HG03060 (cell line): Measurements from ENCODE around the gene KRTDAP.

ENCODE experiments used
- ATAC-seq: cut with Tn5 transposase; IDR thresholded peaks from one replicate; pipeline ENCODE4 v1.9.1; 2021; ENCODE audit warnings: low read depth, moderate number of reproducible peaks; ENCODE audit not compliant: unreplicated experiment

KRTDAP gene, protein sequence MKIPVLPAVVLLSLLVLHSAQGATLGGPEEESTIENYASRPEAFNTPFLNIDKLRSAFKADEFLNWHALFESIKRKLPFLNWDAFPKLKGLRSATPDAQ

DNA sequence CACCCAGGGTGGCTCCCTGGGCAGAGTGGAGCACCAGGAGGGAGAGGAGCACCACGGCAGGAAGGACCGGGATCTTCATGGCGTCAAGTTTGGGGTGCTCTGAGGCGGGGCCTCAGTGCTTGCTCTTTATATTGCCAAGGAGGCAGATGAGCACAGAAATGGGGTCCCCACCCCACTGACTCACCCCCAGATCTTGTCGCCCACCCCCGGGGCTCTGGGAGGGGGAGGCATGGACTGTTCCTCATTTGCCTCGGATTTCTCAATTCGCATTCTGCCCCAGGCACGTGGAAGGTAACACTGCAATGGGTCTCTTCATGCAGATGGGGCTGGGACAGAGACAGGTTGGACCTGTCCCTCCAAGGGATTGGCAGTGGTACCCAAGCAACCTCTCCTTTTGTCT, at the start of gene KRTDAP:
TSS of gene KRTDAP (minus strand) at position 101 of the 400 bp plus-strand sequence. CDS start at position 79, 22 bp downstream.
- ATAC-seq, result no peak

DNA sequence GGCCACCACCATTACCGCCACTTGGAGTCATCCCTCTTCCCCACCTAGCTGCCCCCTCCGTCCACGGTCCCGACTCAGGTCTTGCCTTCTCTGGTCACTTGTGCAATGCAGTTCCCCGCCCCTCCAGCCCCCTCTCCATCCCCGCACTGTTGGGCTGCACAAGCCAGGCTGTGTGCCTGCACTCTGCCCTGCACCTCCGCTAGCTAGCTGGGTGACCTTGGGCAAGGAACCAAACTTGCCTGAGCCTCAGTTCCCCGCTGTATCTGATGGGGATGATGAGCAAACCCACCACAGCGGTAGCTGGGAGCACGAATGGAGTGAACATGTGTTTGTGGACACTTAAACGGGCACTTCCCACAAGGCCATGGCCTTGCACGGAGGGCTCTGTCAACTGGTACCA, 49.6 kb upstream of the KRTDAP start:
- no peak for ATAC-seq

DNA sequence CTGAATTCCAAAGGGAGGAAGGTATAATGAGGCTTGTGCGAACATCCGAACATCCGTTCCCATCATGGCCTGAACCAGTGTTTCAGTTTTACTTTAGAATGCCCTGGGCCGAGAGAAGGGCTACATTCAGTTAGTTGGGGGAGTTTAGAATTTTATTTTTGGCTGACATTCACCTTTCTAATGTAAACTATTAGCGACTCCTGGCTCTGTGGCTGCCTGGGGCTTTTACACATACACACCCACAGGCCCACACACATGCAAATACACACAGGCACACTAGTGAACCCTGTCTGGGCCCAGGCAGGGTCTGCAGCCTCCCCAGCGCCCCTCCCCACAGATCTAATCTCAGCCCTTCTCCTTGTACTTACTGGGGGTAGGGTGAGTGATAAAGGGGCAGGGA, 49.0 kb upstream of the KRTDAP start:
- ATAC-seq, result no peak

DNA sequence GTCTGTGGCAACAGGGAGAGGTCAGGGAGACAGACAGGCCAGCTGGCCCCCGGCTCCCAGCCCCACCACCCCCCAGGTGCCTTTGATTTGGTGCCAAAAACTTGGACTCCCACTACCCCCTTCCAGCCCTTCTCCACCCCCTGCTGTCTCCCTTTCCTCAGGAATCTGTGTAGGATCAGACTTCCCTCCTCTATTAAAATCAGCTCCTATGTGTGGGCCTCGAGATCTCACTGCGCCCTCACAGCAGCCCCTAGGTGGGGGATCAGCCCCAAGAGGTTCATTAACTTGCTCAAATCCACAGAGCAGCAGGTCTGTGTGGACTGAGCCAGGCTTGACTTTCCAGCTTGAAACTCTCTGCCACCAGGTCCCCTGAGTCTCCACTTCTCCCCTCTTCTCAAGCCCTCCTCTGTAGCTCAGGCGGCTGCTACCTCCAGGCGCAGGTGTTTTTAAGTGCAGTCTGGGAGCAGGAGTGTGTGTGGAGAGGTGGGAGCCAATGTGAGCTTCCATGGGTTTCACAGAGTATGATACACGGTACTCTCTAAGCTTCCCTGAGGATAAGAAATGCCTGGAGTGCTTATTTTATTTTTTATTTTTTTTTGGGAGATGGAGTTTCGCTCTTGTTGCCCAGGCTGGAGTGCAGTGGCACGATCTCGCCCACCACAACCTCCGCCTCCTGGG, 44.7 kb upstream of the KRTDAP start:
- ATAC-seq, result no peak

DNA sequence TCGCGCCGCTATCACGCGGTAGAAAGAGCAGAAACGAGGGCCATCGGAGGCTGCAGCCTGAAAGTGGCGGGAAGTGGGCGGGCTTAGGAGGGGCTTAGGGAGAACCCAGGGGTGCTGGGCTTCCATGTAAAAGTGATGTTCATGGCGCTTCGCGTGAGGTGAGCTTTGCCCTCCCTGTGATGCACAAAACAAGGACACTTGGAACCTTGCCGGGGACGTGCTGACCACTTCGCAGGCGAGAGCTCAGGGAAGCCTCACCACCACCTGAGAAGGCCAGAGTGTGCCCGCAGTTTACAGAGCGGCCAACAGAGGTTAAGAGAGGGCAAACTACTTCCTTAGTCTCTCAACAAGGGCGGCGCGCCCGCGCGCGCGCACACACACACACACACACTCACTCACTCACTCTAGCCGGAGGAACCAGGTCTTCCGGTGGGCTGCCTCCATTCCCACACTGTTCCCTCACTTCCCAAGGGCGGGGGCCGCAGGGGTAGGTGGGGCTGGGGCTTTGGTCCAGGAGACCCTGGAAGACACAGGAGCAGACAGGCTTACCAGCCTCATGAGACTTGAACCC, 43.6 kb upstream of the KRTDAP start:
- no peak for ATAC-seq

DNA sequence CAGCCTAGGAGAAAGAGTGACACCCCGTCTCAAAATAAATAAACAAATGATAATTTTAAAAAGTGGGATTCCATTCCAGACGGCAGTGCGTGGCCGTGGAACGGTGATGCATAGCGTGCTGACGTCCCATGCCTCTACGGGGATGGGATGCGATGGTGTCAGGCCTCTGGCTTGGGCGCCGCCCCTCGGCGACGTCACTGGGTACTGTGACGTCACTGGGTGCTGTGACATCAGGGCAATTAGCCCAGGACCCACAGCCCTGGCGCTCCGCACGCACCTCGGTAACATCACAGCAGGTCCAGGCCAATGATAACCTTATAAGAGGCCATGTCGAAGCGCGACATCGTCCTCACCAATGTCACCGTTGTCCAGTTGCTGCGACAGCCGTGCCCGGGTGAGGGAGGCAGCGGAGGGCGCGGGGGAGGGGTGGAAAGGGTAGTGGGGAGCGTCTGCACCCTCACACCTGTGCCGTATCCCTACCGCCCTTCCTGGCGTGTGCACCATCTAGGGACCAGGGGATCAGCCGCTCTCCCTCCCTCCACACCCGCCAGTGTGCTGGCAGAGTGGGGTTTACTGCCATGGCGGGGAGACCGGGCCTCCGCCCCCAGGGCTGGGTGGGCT, 43.0 kb upstream of the KRTDAP start, which contains the start of gene GAPDHS:
TSS of gene GAPDHS (plus strand) at position 256 of the 621 bp plus-strand sequence. CDS start at position 328, 72 bp downstream.
- no peak for ATAC-seq

DNA sequence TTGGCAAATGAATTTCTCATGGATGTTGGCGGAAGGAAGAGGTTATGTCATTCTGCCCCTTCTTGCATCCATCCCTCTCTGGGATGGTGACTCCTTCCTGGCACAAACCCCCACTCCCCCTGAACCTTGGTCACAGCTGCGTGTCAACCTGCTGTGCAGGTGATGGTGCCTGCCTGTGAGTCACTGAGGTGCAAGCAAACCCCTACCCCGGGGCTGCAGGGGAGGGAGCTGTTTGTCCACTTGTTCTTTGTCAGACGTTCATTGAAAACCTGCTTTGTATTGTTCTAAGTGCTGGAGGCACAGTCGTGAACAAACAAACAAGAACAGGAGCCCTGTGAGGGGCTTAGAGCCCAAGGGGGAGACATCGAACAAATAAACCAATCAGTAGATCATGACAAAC, 41.0 kb upstream of the KRTDAP start:
- no peak for ATAC-seq

DNA sequence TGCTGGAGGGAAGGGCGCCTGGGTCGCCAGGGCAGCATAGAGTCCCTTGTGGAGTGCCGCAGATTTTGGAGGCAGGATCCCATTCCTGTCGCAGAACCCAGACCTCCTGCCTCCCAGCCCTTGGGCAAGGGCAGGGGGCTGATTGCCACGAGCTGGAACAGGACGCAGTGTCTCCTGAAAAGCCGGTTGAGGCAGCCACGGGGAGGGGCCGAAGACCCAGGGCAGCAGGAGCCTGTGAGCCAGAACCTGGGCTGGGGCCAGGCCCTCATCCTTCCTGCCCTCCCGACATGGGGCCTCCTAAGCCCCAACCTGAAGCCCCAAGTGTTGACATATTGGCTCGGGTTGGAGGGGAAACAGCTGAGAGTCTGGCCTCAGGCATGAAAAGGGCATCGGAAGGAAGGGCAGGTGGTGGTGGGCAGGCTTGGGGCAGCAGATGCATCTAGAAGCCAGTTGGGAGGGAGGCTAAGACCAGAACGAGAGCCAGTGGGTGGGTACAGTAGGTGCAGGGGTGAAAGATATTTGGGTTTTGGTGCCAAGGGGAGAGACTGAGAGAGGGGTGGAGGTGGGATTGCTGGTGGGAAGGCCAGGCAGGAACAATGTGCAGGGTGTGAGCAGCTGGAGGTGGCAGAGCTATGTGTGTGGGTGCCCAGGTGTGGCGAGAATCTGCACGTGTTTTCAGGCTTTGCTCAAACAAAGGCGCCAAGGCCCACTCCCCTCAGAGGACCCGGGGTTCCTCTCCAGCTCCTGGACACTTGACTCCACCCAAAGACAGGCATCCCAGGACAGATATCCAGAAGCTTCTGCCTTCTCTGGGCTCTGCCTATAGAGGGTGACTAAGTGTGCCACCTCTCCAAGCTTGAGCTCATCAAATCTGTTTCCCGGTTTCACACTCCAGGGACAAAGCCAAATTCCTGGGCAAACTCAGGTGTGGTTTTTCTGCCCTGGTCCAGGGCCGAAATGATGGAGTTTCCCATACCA, 39.3 kb upstream of the KRTDAP start:
- no peak for ATAC-seq

DNA sequence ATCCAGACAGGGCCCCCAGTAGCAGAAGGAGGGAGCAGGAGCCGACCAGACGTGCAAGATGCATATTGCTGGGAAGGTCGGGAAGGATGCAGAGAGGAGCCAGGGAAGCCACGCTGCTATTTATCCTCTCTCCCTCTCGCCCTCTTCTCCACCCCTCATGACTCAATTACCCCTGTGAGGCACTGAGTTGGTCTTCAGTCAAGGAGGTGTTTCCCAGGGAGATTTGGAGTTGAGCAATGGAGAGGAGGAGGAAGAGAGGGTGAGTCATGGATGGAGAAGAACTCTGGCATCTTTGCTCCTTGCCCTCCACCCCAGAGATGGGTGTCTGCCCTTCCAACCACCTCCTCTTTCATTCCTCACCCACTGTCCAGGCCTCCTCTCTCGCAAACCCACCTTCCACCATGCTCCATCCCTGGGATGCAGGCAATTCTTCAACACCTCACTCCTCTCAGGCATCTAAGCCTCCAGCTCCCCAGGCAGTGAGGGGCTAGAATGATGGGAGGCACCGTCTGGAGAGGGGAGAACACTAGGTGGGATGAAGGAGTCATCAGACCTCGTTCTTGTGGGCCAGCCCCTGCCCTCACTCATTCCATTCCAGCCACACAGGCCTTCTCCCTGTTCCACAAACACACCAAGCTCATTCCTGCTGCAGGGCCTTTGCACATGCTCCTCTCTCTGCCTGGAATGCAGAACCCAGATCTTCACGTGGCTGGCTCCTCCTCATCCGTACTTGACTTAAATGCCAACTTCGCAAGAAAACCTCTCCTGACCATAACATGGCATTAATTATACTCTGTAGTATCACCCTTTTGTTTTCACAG, 38.2 kb upstream of the KRTDAP start, which contains the start of gene SBSN:
TSS of gene SBSN (minus strand) at position 94 of the 821 bp plus-strand sequence. CDS start at position 64, 30 bp downstream.
- ATAC-seq, result no peak

DNA sequence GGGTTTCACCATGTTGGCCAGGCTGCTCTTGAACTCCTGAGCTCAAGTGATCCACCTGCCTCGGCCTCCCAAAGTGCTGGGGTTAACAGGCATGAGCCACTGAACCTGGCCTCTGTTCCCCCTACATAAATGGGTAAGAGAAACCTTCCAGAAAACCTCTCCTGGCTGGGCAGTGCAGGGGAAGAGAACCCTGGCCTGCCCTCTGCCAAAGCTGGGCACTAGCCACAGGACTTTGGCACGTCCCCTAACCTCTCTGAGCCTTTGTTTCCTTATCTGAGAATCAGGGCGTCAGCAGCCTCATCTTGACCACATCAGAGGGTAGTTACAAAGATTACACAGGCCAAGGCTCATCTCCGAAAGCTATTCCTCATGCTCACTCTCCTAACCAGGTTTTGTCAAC, 35.6 kb upstream of the KRTDAP start:
- ATAC-seq, result no peak

DNA sequence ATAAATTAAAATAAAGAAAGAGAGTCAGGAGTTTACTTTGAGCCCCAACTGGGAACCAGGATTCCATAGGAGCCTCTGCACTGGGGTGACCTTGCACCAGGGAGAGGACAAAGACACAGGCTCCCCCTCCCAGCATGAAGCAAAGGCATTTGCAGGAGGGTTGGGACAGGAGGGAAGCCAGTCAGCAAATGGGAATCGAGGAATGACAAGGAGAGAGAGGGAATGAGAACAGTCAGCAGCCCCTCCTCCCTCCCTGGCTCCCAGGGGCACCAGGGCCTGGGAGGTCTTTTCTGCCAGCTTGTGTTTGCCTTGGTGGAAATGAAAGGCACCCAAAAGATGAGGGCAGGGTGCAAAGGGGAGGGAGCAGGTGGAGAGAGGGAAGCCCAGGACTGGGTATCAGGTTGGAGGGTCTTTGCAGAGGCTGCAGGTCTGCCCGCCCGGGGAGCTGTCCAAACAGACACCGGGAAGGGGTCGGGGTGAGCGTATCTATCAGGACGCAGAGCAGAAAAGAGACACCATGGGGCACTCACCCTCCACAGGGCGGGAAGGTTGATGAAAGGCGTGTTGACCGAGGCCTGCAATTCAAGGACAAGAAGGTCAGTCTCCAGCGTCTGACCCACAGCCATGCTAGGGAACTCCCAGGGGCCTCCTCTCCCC, 34.0 kb upstream of the KRTDAP start:
- ATAC-seq, result no peak

DNA sequence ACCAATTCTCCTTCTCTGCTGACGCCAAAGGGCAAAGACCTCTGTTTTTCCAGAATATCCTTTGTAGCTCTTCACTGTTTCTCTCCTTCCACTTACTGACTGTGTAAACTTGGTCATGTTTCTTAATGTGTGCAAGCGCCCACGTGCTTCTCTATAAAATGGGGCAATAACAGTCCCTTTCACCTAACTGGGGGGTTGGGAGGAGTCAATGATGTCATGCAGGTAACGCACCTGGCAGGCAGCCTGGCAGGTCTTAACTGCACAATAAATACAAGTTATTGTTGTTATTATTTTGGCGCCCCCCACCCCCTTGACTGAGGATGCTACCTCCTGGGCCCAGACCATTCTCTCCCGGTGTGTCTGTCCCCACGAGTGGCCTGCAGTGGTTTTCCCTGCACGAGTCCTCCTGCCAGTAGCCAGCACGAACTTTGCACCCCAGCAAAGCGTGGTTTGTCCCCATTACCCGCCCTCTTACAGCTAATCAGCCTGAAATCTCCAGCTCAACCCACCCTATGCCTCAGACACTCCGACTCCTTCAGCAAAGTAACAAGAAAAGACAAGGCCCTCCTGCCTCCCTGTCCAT, 32.6 kb upstream of the KRTDAP start:
- ATAC-seq, result no peak

DNA sequence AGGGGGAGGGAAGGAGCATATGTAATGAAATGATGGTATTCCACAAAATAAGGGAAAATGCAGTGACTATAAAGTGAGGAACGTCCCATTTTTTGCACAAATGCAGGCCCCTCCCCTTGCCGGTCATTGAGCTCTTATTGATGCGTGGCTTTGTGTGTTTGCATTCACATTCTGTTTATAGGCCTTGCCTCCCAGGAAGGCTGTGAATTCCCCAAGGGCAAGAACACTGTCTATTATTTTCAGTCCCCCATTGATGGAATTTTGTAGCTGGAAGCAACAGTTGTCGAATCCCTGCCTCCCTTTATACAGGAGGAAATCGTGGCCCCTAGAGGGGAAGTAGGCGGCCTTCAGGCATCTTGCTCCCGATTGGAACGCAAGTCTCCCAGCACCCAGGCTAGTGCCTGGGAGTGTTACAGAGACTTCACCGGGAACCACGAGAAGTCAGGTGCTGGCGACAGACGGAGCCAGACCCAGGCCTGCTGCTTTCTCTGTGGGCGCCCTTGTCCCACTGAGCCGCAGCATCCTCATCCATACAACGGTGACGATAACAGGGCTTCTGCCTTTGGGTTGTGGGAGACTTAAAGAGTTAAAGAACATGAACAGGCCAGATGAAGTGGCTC, 31.0 kb upstream of the KRTDAP start:
- ATAC-seq, result no peak

DNA sequence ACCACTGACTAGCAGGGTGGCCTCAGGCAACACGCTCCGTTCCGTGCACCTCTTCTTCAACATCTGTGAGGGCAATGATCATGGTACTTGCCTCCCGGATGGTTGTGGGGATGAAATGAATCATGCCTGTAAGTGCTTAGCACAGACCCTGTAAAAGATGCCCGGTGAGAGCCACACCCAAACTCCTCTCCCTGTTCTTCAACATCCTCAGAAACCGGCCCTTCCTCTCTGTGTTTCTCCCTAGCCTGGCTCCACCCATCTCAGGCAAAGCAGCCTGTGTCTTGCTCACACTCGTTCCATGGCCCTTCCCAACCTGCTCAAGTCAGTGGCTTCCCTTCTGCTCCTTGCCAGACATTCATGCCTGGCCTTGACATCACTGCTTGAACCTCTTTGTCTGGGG, 29.0 kb upstream of the KRTDAP start:
- ATAC-seq, result no peak

DNA sequence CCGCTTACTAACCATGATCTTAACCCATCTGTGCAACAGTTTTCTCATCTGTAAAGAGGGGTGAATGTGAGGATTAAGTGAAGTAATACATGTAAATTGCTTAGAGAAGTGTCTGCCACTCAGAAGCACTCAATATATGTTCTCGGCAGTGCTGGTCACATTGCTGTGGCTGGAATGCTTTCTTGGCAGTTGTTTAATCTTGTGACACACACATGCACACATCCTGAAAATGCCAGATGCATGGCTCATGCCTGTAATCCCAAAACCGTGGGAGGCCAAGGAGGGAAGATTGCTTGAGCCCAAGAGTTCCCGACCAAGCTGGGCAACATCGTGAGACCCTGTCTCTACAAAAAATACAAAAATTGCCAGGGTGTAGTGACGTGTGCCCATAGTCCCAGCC, 28.0 kb upstream of the KRTDAP start:
- no peak for ATAC-seq

DNA sequence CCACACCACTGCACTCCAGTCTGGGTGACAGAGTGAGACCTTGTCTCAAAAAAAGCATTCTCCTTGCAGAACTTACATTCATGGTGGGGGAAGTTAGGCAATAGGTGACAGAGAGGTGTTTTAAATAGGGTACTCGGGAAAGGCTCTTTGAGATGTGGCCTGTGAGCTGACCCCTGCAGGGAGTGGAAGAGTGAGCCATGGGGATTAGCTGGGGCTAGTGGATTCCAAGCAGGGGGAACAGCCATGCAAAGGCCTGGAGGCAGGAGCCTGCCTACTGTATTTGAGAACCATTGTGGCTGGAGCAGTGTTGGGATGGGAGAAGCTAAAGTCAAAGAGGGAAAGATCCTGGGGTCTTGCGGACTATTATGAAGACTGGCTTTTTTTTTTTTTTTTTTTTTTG, 27.1 kb upstream of the KRTDAP start:
- ATAC-seq, result no peak

DNA sequence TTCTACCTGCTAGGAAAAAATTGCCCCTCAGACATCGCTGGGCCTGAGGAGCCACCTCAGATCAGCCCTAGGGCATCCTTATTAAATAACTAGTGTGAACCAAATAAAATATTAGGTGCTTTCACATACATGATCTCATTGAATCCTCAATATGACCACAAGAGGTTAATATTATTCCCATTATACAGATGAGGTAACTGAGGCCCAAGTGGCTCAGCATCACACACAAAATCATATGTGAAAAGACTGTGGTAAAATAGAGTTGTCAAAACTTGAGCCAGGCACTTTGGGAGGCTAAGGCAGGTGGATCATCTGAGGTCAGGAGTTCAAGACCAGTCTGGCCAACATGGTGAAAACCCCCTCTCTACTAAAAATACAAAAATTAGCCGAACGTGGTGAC, 26.0 kb upstream of the KRTDAP start:
- ATAC-seq, result no peak

DNA sequence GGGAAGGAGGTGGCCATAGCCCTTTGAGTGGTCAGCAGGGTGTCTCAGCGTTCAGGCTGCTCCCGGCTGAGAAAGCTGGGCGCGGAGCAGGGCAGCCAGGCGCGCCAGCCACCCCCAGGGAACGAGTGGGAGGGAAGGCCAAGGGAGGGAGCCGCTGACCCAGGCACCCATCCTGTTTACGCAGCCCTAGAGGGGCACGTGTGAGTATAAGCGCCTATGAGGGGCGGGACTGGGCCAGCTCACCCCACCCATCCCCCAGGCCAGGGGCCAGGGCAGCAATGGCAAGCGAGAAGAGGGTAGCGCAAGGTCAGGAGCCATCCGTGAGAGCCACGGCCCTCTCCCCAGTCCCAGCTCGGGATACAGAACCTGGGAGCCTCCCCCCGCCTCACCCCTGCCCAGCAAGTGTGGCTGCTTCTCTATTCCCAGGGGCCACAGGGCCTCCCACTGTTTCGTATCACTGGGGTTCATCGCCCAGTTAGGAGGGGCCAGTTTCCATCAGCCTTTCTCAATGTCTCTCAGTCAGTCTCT, 24.1 kb upstream of the KRTDAP start:
- ATAC-seq, result no peak
